H1 (cell line): ENCODE data around the gene GALNT2. TPM values are rescaled to one million over a fixed set of nuclear protein-coding genes. Genes with fewer than 3 reads are reported as not detected.
A peak's percentile ranks its signal among the peaks of the same experiment; 100 is the strongest.

Experiments used
- CTCF ChIA-PET: fragments of 300-600 bp; sonication (Branson Sonifier 250); formaldehyde crosslinking; loops from one replicate; lab custom pipeline; 2021; ENCODE audit not compliant: partially characterized antibody; lab: Charles Lee
- POLR2A ChIA-PET: fragments of 300-600 bp; sonication (Branson Sonifier 250); formaldehyde crosslinking; loops from one replicate; lab custom pipeline; 2021; ENCODE audit warnings: inconsistent platforms; ENCODE audit not compliant: partially characterized antibody; lab: Charles Lee
- DNase-seq, 2 experiments: peaks; one replicate each; pipeline versions ENCODE4 v3.0.0 to v3.0.0-alpha.2; 2010 to 2022; ENCODE audit warnings: low spot score in 2 of 2, low read depth in 1 of 2, mixed read lengths in 1 of 2
- FAIRE-seq: peaks from 2 replicates; lab custom pipeline; 2011; peaks lifted over from hg19 to GRCh38; lab: Jason Lieb, UNC
- H2AFZ ChIP-seq: 2 replicates; pipeline ENCODE4 v1.8.1; 2012; ENCODE audit warnings: low read length, inconsistent platforms
- H2AK5ac ChIP-seq: 2 replicates; pipeline ENCODE4 v1.6.1; 2013; ENCODE audit warnings: low read depth, low read length
- H2BK120ac ChIP-seq: replicated peaks from 2 replicates; pipeline ENCODE3; 2013; ENCODE audit warnings: low read depth, low read length, inconsistent platforms
- H2BK12ac ChIP-seq: 2 replicates; pipeline ENCODE4 v1.6.1; 2013; ENCODE audit warnings: low read depth, low read length
- H2BK15ac ChIP-seq: 2 replicates; pipeline ENCODE4 v1.6.1; 2013; ENCODE audit warnings: low read length
- H2BK20ac ChIP-seq: 2 replicates; pipeline ENCODE4 v1.6.1; 2013; ENCODE audit warnings: low read length
- H2BK5ac ChIP-seq: 2 replicates; pipeline ENCODE4 v1.6.1; 2013; ENCODE audit warnings: low read depth, low read length
- H3K14ac ChIP-seq: 2 replicates; pipeline ENCODE4 v1.6.1; 2013; ENCODE audit warnings: inconsistent platforms; ENCODE audit not compliant: insufficient read length
- H3K18ac ChIP-seq: 2 replicates; pipeline ENCODE4 v1.6.1; 2013; ENCODE audit warnings: low read length; ENCODE audit errors: extremely low read depth
- H3K23ac ChIP-seq: 2 replicates; pipeline ENCODE4 v1.6.1; 2013; ENCODE audit warnings: inconsistent platforms; ENCODE audit not compliant: insufficient read length
- H3K23me2 ChIP-seq: 2 replicates; pipeline ENCODE4 v1.6.1; 2013; ENCODE audit warnings: low read depth, low read length
- H3K27ac ChIP-seq: 2 replicates; pipeline ENCODE4 v1.6.1; 2011; ENCODE audit warnings: low read depth, low read length, inconsistent platforms
- H3K27me3 ChIP-seq, 4 experiments: replicated peaks in 1 of 4; 1 replicate in 1 of 4; 2 replicates in 3 of 4; pipeline versions ENCODE4 v1.6.1 to v1.8.1; 2011 to 2013; ENCODE audit warnings: low read length in 3 of 4, mild to moderate bottlenecking in 3 of 4, inconsistent platforms in 2 of 4, mixed read lengths in 2 of 4, moderate library complexity in 1 of 4; ENCODE audit not compliant: control insufficient read depth in 3 of 4, insufficient read depth in 3 of 4; ENCODE audit errors: extremely low read depth in 1 of 4
- H3K36me3 ChIP-seq, 4 experiments: 2 replicates each; pipeline versions ENCODE4 v1.6.1 to v1.8.1; 2011 to 2013; ENCODE audit warnings: mild to moderate bottlenecking in 4 of 4, low read length in 3 of 4, moderate library complexity in 2 of 4, control low read depth in 1 of 4, inconsistent platforms in 1 of 4; ENCODE audit not compliant: insufficient read depth in 4 of 4, control insufficient read depth in 2 of 4
- H3K4ac ChIP-seq: replicated peaks from 2 replicates; pipeline ENCODE3; 2013; ENCODE audit warnings: low read length, low read depth, mixed read lengths, inconsistent platforms; ENCODE audit not compliant: insufficient read length
- H3K4me1 ChIP-seq, 4 experiments: replicated peaks in 1 of 4; 1 replicate in 1 of 4; 2 replicates in 3 of 4; pipeline versions ENCODE4 v1.6.1 to v1.8.1; 2011 to 2013; ENCODE audit warnings: low read length in 3 of 4, inconsistent platforms in 2 of 4, mixed read lengths in 1 of 4; ENCODE audit not compliant: insufficient read depth in 4 of 4, control insufficient read depth in 3 of 4
- H3K4me2 ChIP-seq, 2 experiments: 2 replicates each; pipeline versions ENCODE4 v1.6.1 to v1.8.1; 2011 to 2013; ENCODE audit warnings: low read depth in 2 of 2, low read length in 2 of 2, control low read depth in 1 of 2, inconsistent platforms in 1 of 2, mild to moderate bottlenecking in 1 of 2; ENCODE audit not compliant: insufficient read depth in 1 of 2
- H3K4me3 ChIP-seq, 4 experiments: fragments of 200-600, 300-600 bp in 1 of 4; sonication (generic), shearing (Covaris generic), sonication (Bioruptor Twin) in 1 of 4; 2 replicates each; pipeline versions ENCODE4 v1.5.1 to v1.8.1; 2011 to 2016; ENCODE audit warnings: low read length in 4 of 4, low read depth in 3 of 4, control low read depth in 2 of 4, inconsistent platforms in 2 of 4, mild to moderate bottlenecking in 2 of 4, mixed read lengths in 1 of 4, moderate library complexity in 1 of 4; ENCODE audit not compliant: insufficient read depth in 2 of 4; ENCODE audit errors: extremely low read depth in 1 of 4
- H3K56ac ChIP-seq: replicated peaks from 2 replicates; pipeline ENCODE3; 2013; ENCODE audit warnings: low read depth, mild to moderate bottlenecking, mixed read lengths, low read length, inconsistent platforms; ENCODE audit not compliant: insufficient read length
- H3K79me1 ChIP-seq: 2 replicates; pipeline ENCODE4 v1.6.1; 2013; ENCODE audit warnings: low read depth, low read length, control low read depth
- H3K79me2 ChIP-seq, 2 experiments: 2 replicates each; pipeline versions ENCODE4 v1.6.1 to v1.8.1; 2012 to 2013; ENCODE audit warnings: low read length in 2 of 2, mild to moderate bottlenecking in 2 of 2, inconsistent platforms in 1 of 2; ENCODE audit not compliant: insufficient read depth in 2 of 2, control insufficient read depth in 1 of 2
- H3K9ac ChIP-seq, 4 experiments: replicated peaks in 1 of 4; 1 replicate in 1 of 4; 2 replicates in 3 of 4; pipeline versions ENCODE4 v1.6.1 to v1.8.1; 2011 to 2013; ENCODE audit warnings: low read depth in 3 of 4, low read length in 3 of 4, control low read depth in 2 of 4, mild to moderate bottlenecking in 2 of 4, moderate library complexity in 2 of 4, inconsistent platforms in 1 of 4; ENCODE audit errors: extremely low read depth in 1 of 4
- H3K9me3 ChIP-seq, 2 experiments: 2 replicates each; pipeline versions ENCODE4 v1.6.1 to v1.8.1; 2012 to 2013; ENCODE audit warnings: mild to moderate bottlenecking in 2 of 2, moderate library complexity in 2 of 2, control low read depth in 1 of 2, inconsistent platforms in 1 of 2, low read depth in 1 of 2, low read length in 1 of 2, mixed read lengths in 1 of 2; ENCODE audit not compliant: insufficient read depth in 2 of 2
- H4K20me1 ChIP-seq, 2 experiments: replicated peaks in 1 of 2; 2 replicates each; pipeline versions ENCODE3 to v1.8.1; 2011 to 2013; ENCODE audit warnings: inconsistent platforms in 2 of 2, low read length in 2 of 2, mild to moderate bottlenecking in 1 of 2; ENCODE audit not compliant: insufficient read depth in 2 of 2, control insufficient read depth in 1 of 2
- H4K5ac ChIP-seq: 2 replicates; pipeline ENCODE4 v1.6.1; 2013; ENCODE audit warnings: low read length, low read depth, mixed read lengths, inconsistent platforms; ENCODE audit not compliant: insufficient read length
- H4K8ac ChIP-seq: 2 replicates; pipeline ENCODE4 v1.8.0; 2013; ENCODE audit warnings: mild to moderate bottlenecking, moderate library complexity, low read length, inconsistent platforms; ENCODE audit not compliant: insufficient read depth; ENCODE audit errors: extremely low read depth
- H4K91ac ChIP-seq: replicated peaks from 2 replicates; pipeline ENCODE3; 2013; ENCODE audit warnings: low read length, mixed read lengths, inconsistent platforms; ENCODE audit not compliant: insufficient read length
- RAD21 ChIP-seq, 2 experiments: IDR thresholded peaks in 1 of 2; conservative IDR thresholded peaks in 1 of 2; 2 replicates each; pipeline ENCODE4 v1.6.1; 2011; ENCODE audit warnings: low read depth in 2 of 2, low read length in 2 of 2, improper control_type of control experiment in 1 of 2, inconsistent platforms in 1 of 2, mild to moderate bottlenecking in 1 of 2, moderate library complexity in 1 of 2
- WGBS, 2 experiments: shearing (Covaris generic) in 1 of 2; methylation state at CpG; one replicate each; pipeline versions ENCODE4 v1.1.6 to v1.1.7; 2013 to 2015; ENCODE audit warnings: low lambda C conversion rate in 2 of 2, mixed read lengths in 2 of 2, inconsistent platforms in 1 of 2, low coverage in 1 of 2, missing lambda C conversion rate in 1 of 2; ENCODE audit not compliant: insufficient replicate concordance in 2 of 2, insufficient coverage in 1 of 2, insufficient read length in 1 of 2; ENCODE audit errors: extremely low coverage in 1 of 2, missing lambda C conversion rate in 1 of 2; 5-methylcytosine and 5-hydroxymethylcytosine counted together
- polyA plus RNA-seq, 7 experiments: library from polyadenylated mRNA; depleted of rRNA in 3 of 7; stranded (reverse) in 5 of 7; unstranded in 2 of 7; fragments of >200 nt in 5 of 7; fragments of 200-250 nt in 2 of 7; gene quantifications; 1 replicate in 5 of 7; 2 replicates in 1 of 7; 4 replicates in 1 of 7; pipeline versions ENCODE4 v1.2.1 to v1.2.3, GENCODE V29; 2011 to 2013; ENCODE audit warnings: missing spikeins in 2 of 7, mixed read lengths in 2 of 7
- total RNA-seq: library from RNA; stranded (reverse); fragmentation: NEBNext Ultra II Directional; extraction: Animal tissue kit (Norgen Biotek cat#: 25700); gene quantifications from 2 replicates; pipeline ENCODE4 v1.2.1, GENCODE V29; 2021

GALNT2 gene
- total and polyA plus RNA-seq, 2 of the 8 experiments (the other 6 are each of a cell fraction or from before 2014, with no cell fraction given) = 34.5 to 75.3 TPM

- H4K20me1 ChIP-seq = no peaks in the 10 kb centered on the region
- no peak for FAIRE-seq
Measured at GRCh38 chr1:230052665-230053064, 14.4 kb upstream of the GALNT2 start.

More at GRCh38 chr1:230052665-230053064, 14.4 kb upstream of the GALNT2 start:
- DNase-seq = no peak
- H2BK20ac ChIP-seq = no peak overlapping the region
- no peak overlapping the region for H3K18ac ChIP-seq
- H3K4me1 ChIP-seq = no peaks in the 10 kb centered on the region; a peak in 1 of 7 replicates
- no peak overlapping the region for H3K14ac ChIP-seq
- TF ChIP-seq RAD21 (IDR thresholded peaks at IDR 0.05 in 1 of 2, conservative IDR thresholded peaks at IDR 0.05 in 1 of 2; ENCODE audit: low read depth in 2 of 2, low read length in 2 of 2) = no peak
- H4K91ac ChIP-seq = no peak overlapping the region
- H3K4me2 ChIP-seq = no peak overlapping the region
- H3K23ac ChIP-seq = no peak overlapping the region
- H4K5ac ChIP-seq = no peak overlapping the region
- H3K56ac ChIP-seq = no peak overlapping the region
- H3K9me3 ChIP-seq = no peaks in the 10 kb centered on the region
- H4K8ac ChIP-seq = no peak overlapping the region
- no peak overlapping the region for H2BK120ac ChIP-seq
- no peak overlapping the region for H2BK12ac ChIP-seq
- no peak overlapping the region for H2AK5ac ChIP-seq
- no peak overlapping the region for H3K9ac ChIP-seq
- no peak overlapping the region for H3K27ac ChIP-seq
- no peak overlapping the region for H2AFZ ChIP-seq
- H3K79me1 ChIP-seq = no peaks in the 10 kb centered on the region
- no peak overlapping the region for H3K4ac ChIP-seq
- ChIA-PET CTCF (no interaction called here), POLR2A (no interaction called here)
- no peaks in the 10 kb centered on the region for H3K27me3 ChIP-seq
- H2BK15ac ChIP-seq = 0 out of 2 replicates have a peak overlapping the region, but pooled peaks have one; percentile 65
- H3K4me3 ChIP-seq = no peak overlapping the region
- no peaks in the 10 kb centered on the region for H3K23me2 ChIP-seq
- no peak overlapping the region for H2BK5ac ChIP-seq
- no peaks in the 10 kb centered on the region for H3K79me2 ChIP-seq
- 86% methylated on average over 5 of the region's 5 CpGs; no CpG with 5 or more reads in 1 of the 2 experiments for WGBS, 2 experiments
- H3K36me3 ChIP-seq = no peaks in the 10 kb centered on the region
